LNCAP (cell line): ENCODE data around the gene SDC4.

ENCODE experiments used
- CTCF ChIP-seq: fragments of 450-650 bp; IDR thresholded peaks from 2 replicates; pipeline ENCODE4 v1.5.1; 2017; ENCODE audit warnings: mild to moderate bottlenecking

The SDC4 gene

GRCh38 chr20:45347936-45348778 is at the start of gene SDC4:
Gene SDC4, minus strand, starts transcription at chr20:45348424. Its CDS starts 40 bp downstream, at chr20:45348384.
- no peak for TF ChIP-seq CTCF

- no peak for TF ChIP-seq CTCF
Measured at GRCh38 chr20:45395114-45395415, 46.8 kb upstream of the SDC4 start.

GRCh38 chr20:45394221-45395113 is 46.2 kb upstream of the SDC4 start:
- no peak for TF ChIP-seq CTCF

- TF ChIP-seq CTCF: peak; percentile 24; the same call in 1 of the 2 replicates
Measured at GRCh38 chr20:45392733-45393132, 44.5 kb upstream of the SDC4 start.

- TF ChIP-seq CTCF: no peak
Measured at GRCh38 chr20:45391559-45391958, 43.3 kb upstream of the SDC4 start.

GRCh38 chr20:45390931-45391330 is 42.7 kb upstream of the SDC4 start:
- no peak for TF ChIP-seq CTCF

GRCh38 chr20:45387274-45387673 is 39.0 kb upstream of the SDC4 start:
- no peak for TF ChIP-seq CTCF
